ENCODE results near the gene OSBPL2.

- TF ChIP-seq CTCF (IDR thresholded peaks at IDR 0.05) (no peak), POLR2A (IDR thresholded peaks at IDR 0.05) (no peak)
Measured at GRCh38 chr20:62226707-62227590, 11.4 kb upstream of the OSBPL2 start.
